Measurements from ENCODE around the gene EIF4H.
"Not testable (repeated sequence)": the region's sequence is repeated elsewhere in the genome, so short reads cannot be mapped to it uniquely, and the experiment has no call there.

The EIF4H gene

DNA sequence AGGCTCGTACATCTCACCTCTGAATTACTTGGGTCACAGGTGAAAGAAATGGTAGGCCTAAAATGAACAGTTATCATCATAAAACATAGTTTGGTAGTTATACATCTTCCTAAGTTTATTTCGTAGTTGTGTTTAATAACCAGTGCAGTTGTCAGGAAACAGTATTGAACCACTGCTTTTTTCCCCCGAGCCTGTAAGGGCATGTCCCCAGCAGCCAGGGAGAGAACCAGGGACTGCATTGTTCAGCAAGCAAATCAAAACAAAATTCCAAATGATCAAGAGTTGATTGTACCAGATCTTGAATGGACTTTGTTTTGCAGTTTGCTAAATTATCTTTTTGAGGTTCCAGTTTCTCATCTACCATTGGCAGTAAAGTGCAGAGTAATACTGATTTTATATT, 2.4 kb downstream of the EIF4H start:
- no peak for DNase-seq

DNA sequence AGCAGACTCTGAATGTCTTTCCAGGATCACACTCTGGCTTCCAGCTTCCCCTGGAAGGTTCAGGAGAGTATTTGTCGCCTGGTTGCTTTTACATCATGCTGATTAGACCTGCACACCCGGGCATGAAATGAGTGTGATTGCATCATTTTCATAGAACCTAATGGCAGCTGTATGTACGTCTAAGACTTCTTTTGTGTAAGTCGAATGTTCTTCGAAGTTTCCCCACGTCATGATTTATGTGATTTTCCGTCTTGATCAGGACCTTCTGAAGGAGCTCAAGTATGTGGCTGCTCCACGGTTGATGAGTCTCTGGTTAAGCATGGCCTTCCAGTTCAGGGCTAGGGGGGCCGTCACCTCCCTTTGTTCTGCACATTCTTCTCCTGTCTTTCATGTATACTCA, 4.5 kb downstream of the EIF4H start:
- no peak for DNase-seq

DNA sequence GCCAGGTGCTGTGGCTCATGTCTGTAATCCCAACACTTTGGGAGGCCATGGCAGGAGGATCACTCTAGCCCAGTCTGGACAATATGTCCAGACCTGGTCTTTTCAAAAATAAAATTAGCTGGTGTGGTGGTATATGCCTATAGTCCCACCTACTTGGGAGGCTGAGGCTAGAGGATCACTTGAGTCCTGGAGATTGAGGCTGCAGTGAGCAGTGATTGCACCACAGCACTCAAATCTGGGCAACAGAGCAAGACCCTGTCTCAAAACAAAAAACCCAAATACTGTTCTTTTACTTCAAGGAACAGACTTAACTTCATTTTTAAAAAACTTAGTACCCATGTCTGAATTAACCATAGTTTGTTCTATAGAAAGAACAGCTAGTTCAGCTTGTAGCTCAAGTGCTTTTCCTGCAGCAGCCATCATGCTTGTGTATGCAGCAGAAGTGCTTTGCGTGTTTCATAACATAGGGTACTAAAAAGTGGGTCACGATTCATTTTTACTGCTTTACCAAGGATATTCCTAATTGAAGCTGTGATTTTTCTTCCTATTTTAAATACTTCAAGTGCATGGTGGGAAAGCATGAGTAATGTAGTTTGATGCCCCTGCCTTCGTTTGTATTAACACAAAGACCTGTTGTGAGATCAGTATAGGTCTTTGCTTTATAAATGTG, 5.9 kb downstream of the EIF4H start:
- DNase-seq: no peak

DNA sequence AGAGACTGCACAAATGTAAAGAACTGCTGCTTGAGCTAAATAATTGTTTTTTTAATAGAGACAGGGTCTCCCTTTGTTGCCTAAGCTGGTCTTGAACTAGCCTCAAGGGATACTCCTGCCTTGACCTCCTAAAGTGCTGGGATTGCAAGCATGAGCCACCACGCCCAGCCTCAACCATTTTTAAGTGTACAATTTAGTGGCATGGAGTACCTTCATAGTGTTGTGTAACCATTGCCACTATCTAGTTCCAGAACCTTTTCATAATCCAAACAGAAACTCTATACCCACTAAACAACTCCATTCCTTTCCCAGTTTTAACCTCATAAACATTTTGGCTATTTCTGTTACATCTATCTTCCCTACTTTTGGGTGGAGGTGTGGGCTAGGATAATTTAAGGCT, 6.7 kb downstream of the EIF4H start:
- no peak for DNase-seq

DNA sequence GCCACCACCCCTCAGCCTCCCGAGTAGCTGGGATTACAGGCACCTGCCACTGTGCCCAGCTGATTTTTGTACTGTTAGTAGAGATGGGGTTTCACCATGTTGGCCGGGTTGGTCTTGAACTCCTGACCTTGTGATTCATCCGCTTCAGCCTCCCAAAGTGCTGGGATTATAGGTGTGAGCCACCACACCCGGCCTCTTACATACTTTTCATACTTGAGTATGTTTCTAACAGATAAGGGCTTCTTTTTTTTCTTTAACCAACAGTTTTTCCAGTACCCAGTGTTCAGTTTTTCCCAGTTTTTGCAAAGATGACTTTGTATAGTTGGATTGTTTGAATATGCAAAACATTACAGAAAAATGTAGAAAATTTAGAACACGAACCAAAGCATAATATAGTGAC, 7.7 kb downstream of the EIF4H start:
- DNase-seq: no peak

DNA sequence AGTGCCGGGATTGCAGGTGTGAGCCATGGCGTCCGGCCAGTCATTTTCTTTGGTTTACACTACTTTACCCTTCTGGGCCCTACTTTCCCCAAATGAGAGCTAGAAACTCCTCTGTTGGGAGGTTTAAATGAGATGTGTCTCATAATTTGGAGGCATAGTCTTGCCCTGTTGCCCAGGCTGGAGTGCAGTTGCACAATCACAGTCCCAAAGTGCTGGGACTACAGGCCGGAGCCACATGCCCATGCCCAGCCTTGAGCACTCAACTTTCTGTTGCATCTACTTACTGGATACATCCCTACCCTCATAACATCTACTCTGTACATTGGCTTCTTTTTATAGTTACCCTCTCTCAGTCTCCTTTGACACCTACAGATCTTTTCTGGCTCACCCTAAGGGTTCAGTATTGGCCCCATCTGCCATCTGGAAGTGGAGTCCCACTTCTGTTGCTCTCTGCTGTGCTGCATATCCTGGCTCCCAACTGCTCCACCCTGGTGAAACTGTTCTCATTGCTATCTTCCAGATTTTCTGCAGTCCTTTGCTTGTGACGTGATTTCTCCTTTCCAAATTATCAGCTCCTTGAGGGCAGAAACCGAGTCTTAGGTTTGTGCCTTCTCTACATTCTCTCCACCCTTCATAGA, 8.4 kb downstream of the EIF4H start:
- DNase-seq: no peak

DNA sequence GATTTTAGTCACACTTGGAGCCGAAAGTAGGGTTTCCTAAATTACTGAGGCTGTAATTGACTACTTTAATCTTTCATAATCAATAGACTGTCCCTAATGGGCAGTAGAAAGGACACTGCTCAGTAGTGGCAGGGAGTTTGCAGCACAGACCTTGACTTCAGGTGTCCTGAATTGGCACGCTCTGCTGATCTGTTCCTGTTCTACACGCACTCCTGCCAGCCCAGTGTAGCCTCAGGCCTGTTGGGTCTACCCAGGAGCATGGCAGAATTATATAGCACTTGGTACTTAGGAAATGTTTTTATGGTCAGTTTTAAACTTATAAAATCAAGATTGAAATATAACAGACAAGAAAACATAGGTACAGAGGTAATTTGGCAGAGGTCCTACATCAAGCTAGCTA, 9.0 kb downstream of the EIF4H start:
- no peak for DNase-seq

DNA sequence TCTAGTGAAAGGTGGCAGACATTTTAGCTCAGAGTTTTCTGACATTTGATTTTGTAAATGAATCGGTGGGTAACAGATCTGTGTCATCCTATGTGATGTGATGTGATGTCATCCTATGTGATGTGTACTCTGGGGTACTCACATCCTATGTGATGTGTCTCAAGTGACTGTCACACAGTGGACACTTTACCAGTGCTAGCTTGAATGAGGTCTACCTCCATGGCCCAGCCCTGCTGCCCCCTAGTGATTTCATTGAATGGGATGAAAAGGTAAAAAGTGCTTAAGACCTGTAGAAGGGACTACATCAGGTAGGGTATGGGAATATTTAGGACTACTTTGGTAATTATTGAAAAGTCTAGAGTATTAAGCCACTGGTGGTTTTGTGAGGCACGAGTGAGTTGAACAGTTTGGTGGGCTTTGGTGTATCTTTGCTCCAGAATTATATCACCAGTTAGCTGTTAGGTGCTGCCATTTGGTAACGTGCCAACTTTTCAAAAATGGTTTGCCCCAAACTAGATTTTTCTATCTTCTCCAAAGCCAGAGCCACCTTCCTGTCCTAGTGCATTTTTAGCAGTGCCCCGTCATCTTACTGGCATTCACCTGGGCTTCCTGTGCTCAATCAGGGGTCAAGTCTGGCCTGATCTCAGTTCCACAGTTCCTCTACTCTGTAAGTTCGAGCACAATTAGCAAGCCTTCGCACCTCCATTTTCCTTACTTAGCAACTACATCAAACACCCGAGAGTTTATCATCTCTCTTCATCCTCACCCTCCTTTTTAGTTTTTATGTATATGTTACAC, 9.7 kb downstream of the EIF4H start:
- DNase-seq: no peak

DNA sequence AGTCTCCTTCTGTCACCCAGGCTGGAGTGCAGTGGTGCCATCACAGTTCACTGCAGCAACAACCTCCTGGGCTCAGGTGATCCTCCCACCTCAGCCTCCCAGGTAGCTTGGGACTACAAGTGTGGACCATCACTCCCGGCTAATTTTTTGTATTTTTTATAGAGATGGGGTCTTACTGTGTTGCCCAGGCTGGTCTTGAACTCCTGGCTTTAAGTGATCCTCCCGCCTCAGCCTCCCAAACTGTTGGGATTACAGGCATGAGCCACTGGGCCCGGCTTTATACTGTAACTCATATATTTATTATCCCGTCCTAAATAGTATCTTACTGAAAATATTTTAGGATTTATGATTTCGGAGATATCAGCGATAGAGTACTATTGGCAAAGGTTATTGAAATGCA, 10.9 kb downstream of the EIF4H start:
- DNase-seq: no peak

DNA sequence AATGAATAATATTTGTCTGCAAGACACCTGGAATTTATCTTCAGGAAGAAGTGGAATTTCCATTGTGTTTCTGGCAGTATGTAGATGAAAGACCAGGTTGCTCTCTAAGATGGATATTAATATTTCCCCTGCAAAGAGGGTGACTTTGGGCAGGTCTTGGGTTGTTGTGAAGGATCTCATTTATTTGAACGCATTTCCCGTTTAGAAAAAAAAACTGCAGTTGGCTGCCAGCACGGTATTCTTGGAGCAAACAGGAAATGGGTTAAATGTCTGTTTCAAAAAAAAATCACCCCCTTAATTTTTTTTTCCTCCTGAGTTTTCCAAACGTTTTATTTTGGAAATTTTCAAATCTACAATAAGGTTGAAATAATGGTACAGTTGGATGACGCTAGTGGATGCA, 11.5 kb downstream of the EIF4H start:
- no peak for DNase-seq

DNA sequence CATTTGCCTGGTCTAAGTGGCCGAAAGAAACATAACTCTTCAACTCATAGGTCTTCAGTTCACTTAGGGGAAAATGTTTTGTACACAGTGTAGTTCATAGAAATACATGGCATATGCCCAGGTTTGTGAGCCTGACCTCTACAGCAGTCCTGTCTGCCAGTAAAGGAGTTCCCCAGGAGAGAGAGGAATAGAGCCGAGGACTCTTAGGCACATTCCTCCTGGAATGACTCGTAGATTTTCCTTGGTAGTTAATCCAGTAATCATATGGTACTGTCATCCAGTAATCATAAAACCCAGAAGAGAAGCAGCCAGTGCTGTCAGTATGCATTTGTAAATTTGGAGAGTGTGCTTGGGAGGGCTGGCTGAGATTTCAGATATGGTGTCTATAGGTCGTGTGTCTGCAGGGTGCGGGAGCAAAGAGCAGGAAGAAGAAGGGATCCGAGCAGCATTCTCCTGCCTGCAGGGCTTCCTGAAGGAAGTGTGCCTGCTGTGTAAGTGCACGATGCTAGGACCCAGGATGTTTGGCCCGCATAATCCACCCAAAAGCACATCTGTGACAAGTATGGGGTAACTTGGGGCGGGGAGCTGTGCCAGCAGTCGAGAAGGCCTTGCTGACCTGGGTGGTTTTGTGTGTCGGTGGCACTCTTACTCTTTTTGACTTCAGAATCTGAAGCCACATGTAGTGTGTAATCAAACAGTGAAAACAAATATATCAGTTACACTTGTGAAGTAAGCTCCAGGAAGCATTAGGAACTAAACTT, 13.9 kb downstream of the EIF4H start:
- DNase-seq: no peak

DNA sequence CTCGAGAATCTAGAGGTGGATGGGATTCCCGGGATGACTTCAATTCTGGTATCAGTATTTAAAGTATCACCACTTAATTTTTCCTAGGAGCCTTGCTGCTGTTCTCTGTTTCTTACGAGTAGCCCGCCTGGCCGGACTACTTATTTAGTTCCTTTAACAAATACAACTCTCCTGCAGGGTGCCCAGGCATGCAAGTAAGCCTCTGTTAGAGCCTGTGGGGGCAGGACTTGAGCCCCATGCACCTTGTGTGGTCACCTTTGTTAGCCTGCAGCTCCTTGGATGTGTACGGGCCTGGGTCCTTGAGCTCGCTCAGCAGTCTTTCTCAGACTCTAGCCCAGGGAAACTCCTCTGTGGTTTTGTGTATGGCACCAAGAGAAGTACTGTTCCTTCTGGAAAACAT, 16.1 kb downstream of the EIF4H start:
- DNase-seq: no peak

DNA sequence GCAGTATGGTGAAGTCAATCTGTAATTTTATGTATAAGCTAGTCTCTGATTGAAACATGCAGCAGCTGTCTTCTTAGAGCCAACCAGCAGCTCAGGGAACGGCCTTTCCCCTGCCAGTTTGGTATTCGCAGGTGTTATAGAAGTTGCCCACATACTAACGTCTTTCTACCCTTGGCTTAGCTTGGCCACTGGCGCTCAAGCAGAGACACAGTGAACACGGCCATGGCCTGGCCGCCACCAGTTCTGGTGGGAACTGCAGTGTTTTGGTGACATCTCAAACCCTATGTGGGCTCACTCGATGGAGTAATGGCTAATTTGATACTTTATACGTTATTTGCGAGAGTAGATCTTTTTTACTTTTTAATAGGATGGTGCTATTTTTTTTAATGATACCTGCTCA, 17.1 kb downstream of the EIF4H start:
- DNase-seq: no peak

DNA sequence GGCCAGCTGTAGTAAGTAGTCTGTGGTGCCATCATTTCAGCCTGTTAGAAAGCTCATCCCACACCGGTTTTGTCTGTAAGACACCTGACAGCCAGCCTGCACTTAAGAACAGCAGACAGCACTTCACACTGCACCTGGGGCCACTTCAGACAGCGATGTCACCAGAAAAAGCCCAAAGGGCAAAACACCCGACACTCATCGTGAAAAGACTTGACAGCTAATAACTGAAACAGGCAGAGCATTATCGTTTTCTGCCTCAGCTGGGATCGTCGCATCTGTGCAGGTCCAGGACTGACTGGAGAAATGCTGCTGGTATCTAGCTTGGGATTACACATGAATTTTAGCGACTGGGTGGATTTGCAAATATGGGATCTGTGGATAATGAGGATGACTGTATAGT, 18.9 kb downstream of the EIF4H start:
- no peak for DNase-seq

DNA sequence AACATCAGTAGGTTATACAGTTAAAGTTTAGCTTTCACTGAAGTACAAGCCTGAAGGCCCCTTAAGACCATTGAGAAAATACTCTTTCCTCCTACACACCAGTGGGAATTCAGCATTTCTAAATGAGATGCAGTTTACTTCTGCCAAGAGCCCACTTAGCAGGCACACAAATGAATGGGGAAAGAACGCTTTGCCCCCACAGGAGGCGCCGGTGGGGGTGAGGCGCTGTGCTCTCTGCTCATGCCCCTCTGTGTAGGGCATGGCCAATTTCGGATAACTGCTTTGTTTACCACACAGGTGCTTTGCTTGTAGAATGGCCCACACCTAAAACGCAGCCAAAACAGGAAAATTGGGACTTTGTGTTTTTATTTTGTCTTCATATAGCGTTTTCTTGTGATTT, 19.8 kb downstream of the EIF4H start:
- DNase-seq: no peak

DNA sequence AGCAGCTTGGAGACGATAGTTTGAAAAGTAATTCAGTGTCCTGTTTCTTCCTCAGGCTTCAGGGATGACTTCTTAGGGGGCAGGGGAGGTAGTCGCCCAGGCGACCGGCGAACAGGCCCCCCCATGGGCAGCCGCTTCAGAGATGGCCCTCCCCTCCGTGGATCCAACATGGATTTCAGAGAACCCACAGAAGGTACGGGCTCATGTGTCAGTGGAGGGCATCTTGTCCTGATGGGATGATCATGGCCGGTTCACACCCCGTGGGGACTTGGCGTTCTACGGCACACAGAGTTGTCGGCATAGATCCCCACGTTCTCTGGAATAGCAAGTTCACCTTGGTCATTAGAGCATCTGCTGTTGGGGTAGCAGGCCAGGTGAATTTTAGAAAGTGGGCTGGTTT, 20.5 kb downstream of the EIF4H start:
- DNase-seq: no peak

DNA sequence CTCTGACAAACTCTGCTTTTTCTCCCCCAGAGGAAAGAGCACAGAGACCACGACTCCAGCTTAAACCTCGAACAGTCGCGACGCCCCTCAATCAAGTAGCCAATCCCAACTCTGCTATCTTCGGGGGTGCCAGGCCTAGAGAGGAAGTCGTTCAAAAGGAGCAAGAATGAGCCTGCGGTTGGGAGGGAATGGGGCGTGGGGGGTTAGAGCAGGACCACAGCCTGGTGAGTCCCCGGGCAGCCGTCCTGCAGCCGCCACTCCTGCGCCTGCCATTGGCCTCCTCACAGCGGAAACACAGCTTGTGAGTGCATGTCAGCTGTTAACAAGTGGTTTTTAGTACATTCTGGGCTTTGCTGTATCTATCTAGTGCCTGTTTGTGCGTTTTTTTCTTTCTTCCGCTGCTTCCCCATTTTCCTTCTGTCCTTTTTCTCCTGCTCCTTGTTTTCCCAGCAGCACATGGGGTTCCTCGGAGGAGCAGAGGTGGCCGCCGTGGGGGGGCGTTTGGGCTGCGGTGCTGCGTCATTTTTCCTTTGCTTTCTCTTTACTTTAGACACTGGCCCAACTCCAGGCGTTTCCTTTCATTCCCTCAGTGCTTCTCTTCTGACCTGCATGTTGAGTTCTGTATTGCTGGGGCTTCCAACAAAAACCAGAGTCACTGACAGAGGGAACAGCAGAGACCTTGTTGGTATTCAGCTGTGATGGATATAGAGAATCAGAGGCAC, 21.1 kb downstream of the EIF4H start:
- DNase-seq: not testable (repeated sequence)

DNA sequence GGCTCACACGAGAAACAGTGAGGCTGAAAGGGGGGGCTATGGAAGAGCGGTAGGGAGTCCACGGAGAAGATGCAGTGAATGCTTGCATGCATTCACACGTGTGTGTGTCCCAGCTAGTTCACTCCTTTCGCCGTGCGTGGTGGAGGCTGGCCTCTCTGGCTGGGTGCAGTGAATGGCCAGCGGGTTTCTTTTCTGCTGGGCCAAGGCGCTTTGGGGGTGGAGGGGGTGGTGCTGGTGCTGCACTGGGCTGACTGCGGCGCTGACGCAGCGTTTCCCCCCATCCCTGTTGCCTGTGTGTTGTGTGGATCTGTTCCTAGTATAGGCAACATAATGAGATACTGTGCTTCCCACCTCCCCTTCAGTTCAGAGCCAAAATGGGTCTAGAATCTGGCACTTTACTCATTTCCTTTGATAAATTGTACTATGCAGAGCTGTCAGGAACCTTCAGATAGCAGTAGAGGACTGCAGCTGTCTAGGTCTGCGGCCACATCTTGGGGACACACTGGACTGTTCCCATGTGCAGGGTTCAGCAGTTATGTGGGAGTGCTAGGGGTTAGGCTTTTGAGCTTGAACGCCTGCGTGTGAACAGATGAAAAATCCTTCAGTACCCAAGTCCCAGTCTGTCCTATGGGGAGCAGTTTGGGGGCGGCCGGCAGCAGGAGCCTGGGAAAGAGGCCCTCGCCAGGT, 22.0 kb downstream of the EIF4H start:
- not testable (repeated sequence) for DNase-seq

DNA sequence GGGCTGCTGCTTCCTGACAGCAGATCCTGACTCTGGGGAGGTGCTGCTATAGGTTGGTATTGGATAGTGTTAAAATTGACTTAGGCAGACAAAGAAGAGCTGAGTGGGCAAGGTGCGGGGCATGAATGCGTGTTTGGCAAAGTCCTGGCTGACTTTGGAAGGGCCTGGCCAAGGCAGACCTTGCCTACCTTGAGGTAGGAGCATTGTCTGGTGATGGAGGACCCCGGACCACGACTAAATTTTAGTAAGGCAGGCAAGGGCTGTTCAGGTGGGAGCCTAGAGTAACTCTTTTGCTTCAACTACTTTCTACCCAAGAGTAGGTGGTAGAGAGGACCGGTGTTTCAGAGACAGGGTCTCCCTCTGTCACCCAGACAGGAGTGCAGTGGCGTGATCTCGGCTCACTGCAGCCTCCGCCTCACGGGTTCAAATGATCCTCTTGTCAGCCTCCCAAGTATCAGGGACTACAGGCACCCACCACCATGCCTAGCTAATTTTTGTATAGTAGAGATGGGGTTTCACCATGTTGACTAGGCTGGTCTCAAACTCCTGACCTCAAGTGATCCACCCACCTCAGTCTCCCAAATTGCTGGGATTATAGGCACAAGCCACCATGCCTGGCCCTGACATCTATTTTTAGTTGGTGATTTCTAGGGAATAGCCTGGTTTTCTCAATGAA, 23.4 kb downstream of the EIF4H start:
- no peak for DNase-seq

DNA sequence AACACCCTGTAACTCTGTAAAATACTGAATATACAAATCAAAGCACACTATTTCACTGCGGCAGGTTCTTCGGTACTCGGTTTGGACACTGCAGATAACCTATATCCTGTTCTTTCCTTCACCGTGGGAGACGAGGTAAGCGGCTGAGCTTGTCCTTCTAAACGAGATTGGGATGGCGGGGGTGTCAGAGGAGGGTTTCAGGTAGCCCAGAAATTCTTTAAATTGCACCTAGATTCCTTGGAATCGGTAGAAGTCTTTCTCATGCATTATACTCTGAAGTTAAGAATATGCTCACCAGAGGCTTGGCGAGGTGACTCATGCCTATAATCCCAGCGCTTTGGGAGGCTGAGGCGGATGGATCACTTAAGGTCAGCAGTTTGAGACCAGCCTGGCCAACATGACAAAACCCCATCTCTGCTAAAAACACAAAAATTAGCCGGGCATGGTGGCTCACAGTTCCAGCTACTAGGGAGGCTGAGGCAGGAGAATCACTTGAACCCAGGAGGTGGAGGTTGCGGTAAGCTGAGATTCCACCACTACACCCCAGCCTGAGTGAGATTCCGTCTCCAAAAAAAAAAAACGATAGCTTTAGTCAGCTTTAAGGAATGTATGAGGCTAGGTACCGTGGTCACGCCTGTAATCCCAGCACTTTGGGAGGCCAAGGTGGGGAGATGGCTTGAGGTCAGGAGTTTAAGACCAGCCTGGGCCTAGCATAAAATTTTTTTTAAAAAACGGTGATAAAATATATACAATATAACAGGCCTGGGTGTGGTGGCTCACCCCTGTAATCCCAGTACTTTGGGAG, 25.6 kb downstream of the EIF4H start:
- DNase-seq: no peak
